PC-9 (cell line): ENCODE measurements around the gene SLC52A3. TPM values are rescaled to one million over a fixed set of nuclear protein-coding genes. Genes with fewer than 3 reads are reported as not detected.

Experiments
- BruUV-seq: library from RNA; stranded (reverse); fragments of 400-500 nt; replicated peaks from 2 replicates; lab custom pipeline; 2021; lab: Mats Ljungman, UMichigan
- CTCF ChIA-PET: fragments of 300-600 bp; sonication (Branson Sonifier 250); formaldehyde crosslinking; loops from one replicate; lab custom pipeline; 2022; ENCODE audit warnings: antibody characterized with exemption; lab: Charles Lee
- POLR2A ChIA-PET: fragments of 300-600 bp; sonication (Branson Sonifier 250); formaldehyde crosslinking; loops from one replicate; lab custom pipeline; 2022; ENCODE audit warnings: antibody characterized with exemption; ENCODE audit not compliant: unreplicated experiment; lab: Charles Lee
- DNase-seq, 2 experiments: peaks; one replicate each; pipeline versions ENCODE4 v3.0.0 to v3.0.0-alpha.2; 2015 to 2022; ENCODE audit warnings: mixed read lengths in 1 of 2
- H2AFZ ChIP-seq: fragments of 200-600 bp; sonication (generic); 2 replicates; pipeline ENCODE4 v1.8.1; 2017; ENCODE audit warnings: antibody characterized with exemption
- H3F3A ChIP-seq: fragments of 200-600 bp; sonication (generic); 2 replicates; pipeline ENCODE4 v1.8.1; 2017; ENCODE audit warnings: antibody characterized with exemption, mild to moderate bottlenecking, low read depth; ENCODE audit not compliant: insufficient read depth
- H3K27ac ChIP-seq: fragments of 200-600 bp; sonication (generic); 2 replicates; pipeline ENCODE4 v1.6.1; 2016; ENCODE audit warnings: mixed run types
- H3K27me3 ChIP-seq: fragments of 200-600 bp; sonication (generic); 2 replicates; pipeline ENCODE4 v1.6.1; 2016; ENCODE audit warnings: low read depth, mixed run types; ENCODE audit not compliant: insufficient read depth
- H3K36me3 ChIP-seq: fragments of 200-600 bp; sonication (generic); 2 replicates; pipeline ENCODE4 v1.6.1; 2016; ENCODE audit warnings: low read depth, mixed run types
- H3K4me1 ChIP-seq: fragments of 200-600 bp; sonication (generic); replicated peaks from 2 replicates; pipeline ENCODE4 v1.6.1; 2016; ENCODE audit warnings: mixed run types; ENCODE audit not compliant: insufficient read depth
- H3K4me2 ChIP-seq: fragments of 200-600 bp; sonication (generic); 2 replicates; pipeline ENCODE4 v1.6.1; 2017; ENCODE audit warnings: mixed run types
- H3K4me3 ChIP-seq: fragments of 200-600 bp; sonication (generic); 2 replicates; pipeline ENCODE4 v1.6.1; 2016; ENCODE audit warnings: mixed run types
- H3K79me2 ChIP-seq: fragments of 200-600 bp; sonication (generic); 2 replicates; pipeline ENCODE4 v1.6.1; 2017; ENCODE audit warnings: low read depth, mixed run types
- H3K9me2 ChIP-seq: fragments of 200-600 bp; sonication (generic); 2 replicates; pipeline ENCODE4 v1.8.1; 2017; ENCODE audit warnings: mild to moderate bottlenecking; ENCODE audit not compliant: insufficient read depth
- H3K9me3 ChIP-seq: fragments of 200-600 bp; sonication (generic); 2 replicates; pipeline ENCODE4 v1.8.1; 2016; ENCODE audit warnings: low read depth; ENCODE audit not compliant: insufficient read depth
- H4K20me1 ChIP-seq: fragments of 200-600 bp; sonication (generic); 2 replicates; pipeline ENCODE4 v1.8.1; 2017; ENCODE audit not compliant: insufficient read depth
- CTCF ChIP-seq: fragments of 200-600 bp; sonication (generic); conservative IDR thresholded peaks from 2 replicates; pipeline ENCODE4 v1.6.1; 2017; ENCODE audit warnings: mixed run types, antibody characterized with exemption, mild to moderate bottlenecking, moderate library complexity
- EZH2 ChIP-seq: fragments of 200-600 bp; sonication (generic); IDR thresholded peaks from 2 replicates; pipeline ENCODE4 v1.8.0; 2017; ENCODE audit warnings: antibody characterized with exemption, low read depth
- intact Hi-C: fragments of 100-400 bp; cut with micrococcal nuclease; formaldehyde crosslinking; loops from one replicate; pipeline ENCODE4 v1.10.0; 2022; ENCODE audit not compliant: unreplicated experiment
- total RNA-seq: library from RNA; stranded (reverse); gene quantifications from 2 replicates; pipeline ENCODE4 v1.2.3, GENCODE V29; 2021

Gene SLC52A3
- total RNA-seq, 1 experiment from 2014 or later: 6.9 TPM

- Histone ChIP-seq H3K27me3 (no peaks in the 10 kb centered on the region), H3K79me2 (no peaks in the 10 kb centered on the region), H3K9me3 (no peaks in the 10 kb centered on the region), H3K27ac (no peak overlapping the region), H3K4me3 (no peak overlapping the region), H3F3A (no peaks in the 10 kb centered on the region; the same call in 1 of the 2 replicates), H4K20me1 (no peaks in the 10 kb centered on the region), H3K36me3 (no peaks in the 10 kb centered on the region), H2AFZ (no peak overlapping the region), H3K4me1 (peaks cover 31% of the 10 kb centered on the region), H3K4me2 (peak overlapping the region; percentile 66), H3K9me2 (no peaks in the 10 kb centered on the region)
- ChIA-PET POLR2A (interaction anchor here (0.7 kb wide), 1 partner anchor 146 kb away, joined by 4 read pairs; no protein-coding TSS in a partner anchor), CTCF (no interaction called here)
- intact Hi-C loops: no loop called here
- no TSS peak for BruUV-seq
- DNase-seq: no peak
- TF ChIP-seq EZH2 (no peak), CTCF (no peak)
Observed at GRCh38 chr20:774660-775057, 6.4 kb upstream of the SLC52A3 start.

GRCh38 chr20:774016-774659 is 5.8 kb upstream of the SLC52A3 start:
- intact Hi-C loops: no loop called here
- H3K36me3 ChIP-seq: no peaks in the 10 kb centered on the region
- H3K4me2 ChIP-seq: no peak overlapping the region
- no peak for TF ChIP-seq EZH2
- no peak for TF ChIP-seq CTCF
- ChIA-PET POLR2A (interaction anchor here (0.6 kb wide), 2 partner anchors 15 to 16 kb away, joined by 3 to 11 read pairs; no protein-coding TSS in a partner anchor), CTCF (interaction anchor here (0.9 kb wide), 1 partner anchor 182 kb away, joined by 3 read pairs; no protein-coding TSS in a partner anchor)
- H3K9me3 ChIP-seq: no peaks in the 10 kb centered on the region
- H3K79me2 ChIP-seq: no peaks in the 10 kb centered on the region
- H3K27me3 ChIP-seq: no peaks in the 10 kb centered on the region
- H3K9me2 ChIP-seq: no peaks in the 10 kb centered on the region
- H3K27ac ChIP-seq: no peak overlapping the region
- H3F3A ChIP-seq: peaks cover 3% of the 10 kb centered on the region; the same call in 1 of the 2 replicates
- H3K4me1 ChIP-seq: peaks cover 30% of the 10 kb centered on the region
- H3K4me3 ChIP-seq: no peak overlapping the region
- no TSS peak for BruUV-seq
- H2AFZ ChIP-seq: no peak overlapping the region
- no peaks in the 10 kb centered on the region for H4K20me1 ChIP-seq
- no peak for DNase-seq

- H3F3A ChIP-seq: peaks cover 7% of the 10 kb centered on the region; the same call in 1 of the 2 replicates
- ChIA-PET CTCF (interaction anchor here (0.6 kb wide), 1 partner anchor 508 kb away, joined by 3 read pairs; no protein-coding TSS in a partner anchor), POLR2A (no interaction called here)
- H3K27ac ChIP-seq: no peak overlapping the region
- H3K4me1 ChIP-seq: peaks cover 40% of the 10 kb centered on the region
- no TSS peak for BruUV-seq
- no peaks in the 10 kb centered on the region for H4K20me1 ChIP-seq
- H3K9me3 ChIP-seq: no peaks in the 10 kb centered on the region
- TF ChIP-seq EZH2 (no peak), CTCF (no peak)
- no peak overlapping the region for H2AFZ ChIP-seq
- no peak for DNase-seq
- no peaks in the 10 kb centered on the region for H3K9me2 ChIP-seq
- no peaks in the 10 kb centered on the region for H3K36me3 ChIP-seq
- H3K27me3 ChIP-seq: no peaks in the 10 kb centered on the region
- 0 out of 2 replicates have a peak, but pooled peaks cover 3% of the 10 kb centered on the region for H3K79me2 ChIP-seq
- intact Hi-C loops: no loop called here
- no peak overlapping the region for H3K4me2 ChIP-seq
- H3K4me3 ChIP-seq: no peak overlapping the region
Observed at GRCh38 chr20:772806-773205, 4.5 kb upstream of the SLC52A3 start.
